Keratinocyte (primary cell): Measurements from ENCODE around the gene NEGR1.

Experiments
- CTCF ChIP-seq, 3 experiments: IDR thresholded peaks in 1 of 3; conservative IDR thresholded peaks in 1 of 3; optimal IDR thresholded peaks in 1 of 3; 2 replicates in 2 of 3; 3 replicates in 1 of 3; pipeline versions ENCODE3 to v1.5.1; 2011; ENCODE audit warnings: low read length in 3 of 3, mild to moderate bottlenecking in 3 of 3, moderate library complexity in 2 of 3, control low read depth in 1 of 3, inconsistent platforms in 1 of 3; ENCODE audit not compliant: insufficient read depth in 2 of 3; ENCODE audit errors: extremely low read depth in 1 of 3
- EZH2 ChIP-seq: IDR thresholded peaks from one replicate; pipeline ENCODE4 v1.6.1; 2012; ENCODE audit warnings: inconsistent platforms, mild to moderate bottlenecking, low read length, moderate library complexity

- no peak for TF ChIP-seq CTCF (optimal IDR thresholded peaks at IDR 0.05 in 1 of 3, IDR thresholded peaks at IDR 0.05 in 1 of 3, conservative IDR thresholded peaks at IDR 0.05 in 1 of 3; ENCODE audit: extremely low read depth in 1 of 3, insufficient read depth in 2 of 3, low read length in 3 of 3)
- no peak for TF ChIP-seq EZH2
Measured at GRCh38 chr1:71738910-71739309, 543.4 kb downstream of the NEGR1 start.
